Muscle of leg (tissue), 11 donors: Measurements from ENCODE around the gene PLAC1. TPM values are rescaled to one million over a fixed set of nuclear protein-coding genes. Genes with fewer than 3 reads are reported as not detected.
A peak's percentile ranks its signal among the peaks of the same experiment; 100 is the strongest.

Experiments used
- DNase-seq: peaks from one replicate; pipeline ENCODE4 v3.0.0; 2013
- H3K27ac ChIP-seq: one replicate; pipeline ENCODE4 v1.5.1; 2013; ENCODE audit warnings: mild to moderate bottlenecking, low read length, control low read depth
- H3K27me3 ChIP-seq: one replicate; pipeline ENCODE4 v1.6.1; 2013; ENCODE audit warnings: low read length; ENCODE audit not compliant: control insufficient read depth, insufficient read depth
- H3K36me3 ChIP-seq: one replicate; pipeline ENCODE4 v1.6.1; 2013; ENCODE audit warnings: low read length; ENCODE audit not compliant: control insufficient read depth, insufficient read depth
- H3K4me1 ChIP-seq: one replicate; pipeline ENCODE4 v1.6.1; 2013; ENCODE audit warnings: low read length; ENCODE audit not compliant: control insufficient read depth, insufficient read depth
- H3K4me3 ChIP-seq: one replicate; pipeline ENCODE4 v1.5.1; 2013; ENCODE audit warnings: low read length, control low read depth
- H3K9me3 ChIP-seq: replicated peaks from 2 replicates; pipeline ENCODE4 v1.6.1; 2013; ENCODE audit warnings: low read depth, low read length; ENCODE audit not compliant: control insufficient read depth
- WGBS: methylation state at CpG from one replicate; pipeline ENCODE4 v1.1.5; 2013; ENCODE audit warnings: missing lambda C conversion rate; ENCODE audit not compliant: insufficient coverage; 5-methylcytosine and 5-hydroxymethylcytosine counted together
- polyA plus RNA-seq, 8 donors: library from polyadenylated mRNA; unstranded; fragments of 120-200 nt; gene quantifications; one replicate each; pipeline versions ENCODE4 v1.2.1 to v1.2.3, GENCODE V29; 2013; ENCODE audit warnings: inconsistent platforms in 1 of 8, low replicate concordance in 1 of 8; ENCODE audit not compliant: insufficient read length in 8 of 8, insufficient read depth in 1 of 8
- total RNA-seq: library from RNA; stranded (reverse); fragments of 120-200 nt; gene quantifications from one replicate; pipeline ENCODE4 v1.2.4, GENCODE V29; 2013

The PLAC1 gene
- total and polyA plus RNA-seq, 9 donors: 1.4 to 2.7 (median 2.3) TPM

GRCh38 chrX:134569306-134569705 is 89.0 kb downstream of the PLAC1 start:
- no peak overlapping the region for H3K4me3 ChIP-seq
- H3K9me3 ChIP-seq: no peaks in the 10 kb centered on the region
- peaks cover 8% of the 10 kb centered on the region for H3K27me3 ChIP-seq
- no peak for DNase-seq
- peaks cover 7% of the 10 kb centered on the region for H3K4me1 ChIP-seq
- H3K27ac ChIP-seq: no peak overlapping the region
- WGBS: 100% methylated on average over 1 of the region's 3 CpGs
- no peaks in the 10 kb centered on the region for H3K36me3 ChIP-seq

GRCh38 chrX:134568285-134569016 is 89.8 kb downstream of the PLAC1 start:
- Histone ChIP-seq H3K4me1 (peaks cover 7% of the 10 kb centered on the region), H3K36me3 (no peaks in the 10 kb centered on the region), H3K27me3 (peaks cover 6% of the 10 kb centered on the region), H3K4me3 (no peak overlapping the region), H3K9me3 (no peaks in the 10 kb centered on the region), H3K27ac (no peak overlapping the region)
- WGBS: no CpG with 5 or more reads among the region's 8 CpGs
- DNase-seq: no peak

- peaks cover 6% of the 10 kb centered on the region for H3K27me3 ChIP-seq
- WGBS: 79% methylated on average over 2 of the region's 5 CpGs
These were observed 91.8 kb downstream of the PLAC1 start for GRCh38 chrX:134566506-134566905.

GRCh38 chrX:134562002-134562401 is 96.3 kb downstream of the PLAC1 start:
- H3K36me3 ChIP-seq: no peaks in the 10 kb centered on the region
- no peak for DNase-seq
- peaks cover 3% of the 10 kb centered on the region for H3K27me3 ChIP-seq
- no peak overlapping the region for H3K27ac ChIP-seq
- WGBS: 54% methylated on average over 2 of the region's 2 CpGs
- H3K9me3 ChIP-seq: no peaks in the 10 kb centered on the region
- no peak overlapping the region for H3K4me3 ChIP-seq
- no peaks in the 10 kb centered on the region for H3K4me1 ChIP-seq

More at GRCh38 chrX:134566506-134566905, 91.8 kb downstream of the PLAC1 start:
- DNase-seq: no peak
- Histone ChIP-seq H3K9me3 (no peaks in the 10 kb centered on the region), H3K4me3 (no peak overlapping the region), H3K27ac (no peak overlapping the region), H3K36me3 (no peaks in the 10 kb centered on the region), H3K4me1 (peaks cover 7% of the 10 kb centered on the region)

GRCh38 chrX:134558133-134558532 is 100.1 kb downstream of the PLAC1 start:
- WGBS: 67% methylated on average over 3 of the region's 4 CpGs
- no peak overlapping the region for H3K27ac ChIP-seq
- H3K27me3 ChIP-seq: peaks cover 5% of the 10 kb centered on the region
- no peak overlapping the region for H3K4me3 ChIP-seq
- no peak for DNase-seq
- no peaks in the 10 kb centered on the region for H3K36me3 ChIP-seq
- peaks cover 6% of the 10 kb centered on the region for H3K4me1 ChIP-seq
- no peaks in the 10 kb centered on the region for H3K9me3 ChIP-seq

- 40% methylated on average over 1 of the region's 8 CpGs for WGBS
These were observed 104.0 kb downstream of the PLAC1 start for GRCh38 chrX:134554291-134554690.

GRCh38 chrX:134552351-134552750 is 105.9 kb downstream of the PLAC1 start:
- peaks cover 10% of the 10 kb centered on the region for H3K4me1 ChIP-seq
- no CpG with 5 or more reads among the region's 5 CpGs for WGBS
- DNase-seq: peak; percentile 79

More at GRCh38 chrX:134554291-134554690, 104.0 kb downstream of the PLAC1 start:
- H3K36me3 ChIP-seq: no peaks in the 10 kb centered on the region
- no peak overlapping the region for H3K4me3 ChIP-seq
- peaks cover 10% of the 10 kb centered on the region for H3K4me1 ChIP-seq
- H3K27me3 ChIP-seq: peaks cover 12% of the 10 kb centered on the region
- DNase-seq: peak; percentile 32
- peak overlapping the region; percentile 94 for H3K27ac ChIP-seq
- H3K9me3 ChIP-seq: no peaks in the 10 kb centered on the region

GRCh38 chrX:134551376-134552048 is 106.8 kb downstream of the PLAC1 start:
- Histone ChIP-seq H3K4me1 (peaks cover 12% of the 10 kb centered on the region), H3K9me3 (no peaks in the 10 kb centered on the region), H3K27me3 (peaks cover 13% of the 10 kb centered on the region), H3K27ac (peak overlapping the region; percentile 94), H3K36me3 (peaks cover 4% of the 10 kb centered on the region), H3K4me3 (peak overlapping the region; percentile 82)
- WGBS: 21% methylated on average over 8 of the region's 22 CpGs
- DNase-seq: peak; percentile 58

More at GRCh38 chrX:134552351-134552750, 105.9 kb downstream of the PLAC1 start:
- no peaks in the 10 kb centered on the region for H3K36me3 ChIP-seq
- no peaks in the 10 kb centered on the region for H3K9me3 ChIP-seq
- peak overlapping the region; percentile 82 for H3K4me3 ChIP-seq
- peak overlapping the region; percentile 94 for H3K27ac ChIP-seq
- H3K27me3 ChIP-seq: peaks cover 13% of the 10 kb centered on the region

- peaks cover 31% of the 10 kb centered on the region for H3K27me3 ChIP-seq
- DNase-seq: peak; percentile 78
- no peaks in the 10 kb centered on the region for H3K9me3 ChIP-seq
- H3K4me3 ChIP-seq: peak overlapping the region; percentile 82
- 29% methylated on average over 25 of the region's 33 CpGs for WGBS
- peaks cover 27% of the 10 kb centered on the region for H3K4me1 ChIP-seq
- peaks cover 21% of the 10 kb centered on the region for H3K36me3 ChIP-seq
- peak overlapping the region; percentile 95 for H3K27ac ChIP-seq
These were observed 109.7 kb downstream of the PLAC1 start for GRCh38 chrX:134548257-134549201.
